ENCODE results near the gene FAM174B. TPM values are rescaled to one million over a fixed set of nuclear protein-coding genes. Genes with fewer than 3 reads are reported as not detected.

FAM174B gene
- total and polyA plus RNA-seq, 11 donors = 6.8 to 22.2 (median 12.1) TPM

DNA sequence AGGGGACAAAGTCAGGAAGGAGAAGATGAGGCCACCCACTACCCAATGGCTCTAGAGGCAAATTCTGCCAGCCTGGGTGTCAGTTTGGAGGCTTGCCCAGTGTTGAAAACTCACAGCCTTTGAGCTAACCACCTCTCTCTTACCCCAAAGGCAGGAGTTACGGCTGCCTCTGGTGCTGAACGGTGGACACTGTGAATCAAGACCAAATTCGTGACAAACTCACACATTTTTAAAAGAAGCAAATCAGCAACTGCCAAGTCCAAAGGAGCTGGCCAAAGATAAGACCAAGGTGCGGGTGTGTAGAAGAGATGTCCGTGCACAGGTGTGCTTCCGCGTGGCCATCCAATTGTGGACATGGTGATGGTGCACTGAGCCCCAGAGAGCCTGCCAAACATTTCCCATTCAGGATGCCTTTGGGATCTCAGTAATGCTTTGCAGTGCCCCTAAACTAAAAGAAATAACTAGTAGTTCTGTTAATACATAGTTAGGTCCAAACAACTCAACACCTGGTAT is 74.6 kb downstream of the FAM174B start:
- intact Hi-C loops (cut with DNase I) = no loop called here
- peaks cover 0 to 4% (median 0%) of the 10 kb centered on the region in 12 donors for H3K4me1 ChIP-seq
- H3K4me3 ChIP-seq = no peak overlapping the region
- H3K27me3 ChIP-seq = peaks cover 0 to 3% (median 0%) of the 10 kb centered on the region in 9 donors
- ATAC-seq (no peak), DNase-seq (no peak)
- no peaks in the 10 kb centered on the region for H3K9me3 ChIP-seq
- 89 to 96% (median 95%) methylated on average over 7 of the region's 7 CpGs for WGBS, 4 donors
- H3K27ac ChIP-seq = no peak overlapping the region
- no peak for TF ChIP-seq POLR2A (IDR thresholded peaks at IDR 0.05)
- TF ChIP-seq, protein P1, sequence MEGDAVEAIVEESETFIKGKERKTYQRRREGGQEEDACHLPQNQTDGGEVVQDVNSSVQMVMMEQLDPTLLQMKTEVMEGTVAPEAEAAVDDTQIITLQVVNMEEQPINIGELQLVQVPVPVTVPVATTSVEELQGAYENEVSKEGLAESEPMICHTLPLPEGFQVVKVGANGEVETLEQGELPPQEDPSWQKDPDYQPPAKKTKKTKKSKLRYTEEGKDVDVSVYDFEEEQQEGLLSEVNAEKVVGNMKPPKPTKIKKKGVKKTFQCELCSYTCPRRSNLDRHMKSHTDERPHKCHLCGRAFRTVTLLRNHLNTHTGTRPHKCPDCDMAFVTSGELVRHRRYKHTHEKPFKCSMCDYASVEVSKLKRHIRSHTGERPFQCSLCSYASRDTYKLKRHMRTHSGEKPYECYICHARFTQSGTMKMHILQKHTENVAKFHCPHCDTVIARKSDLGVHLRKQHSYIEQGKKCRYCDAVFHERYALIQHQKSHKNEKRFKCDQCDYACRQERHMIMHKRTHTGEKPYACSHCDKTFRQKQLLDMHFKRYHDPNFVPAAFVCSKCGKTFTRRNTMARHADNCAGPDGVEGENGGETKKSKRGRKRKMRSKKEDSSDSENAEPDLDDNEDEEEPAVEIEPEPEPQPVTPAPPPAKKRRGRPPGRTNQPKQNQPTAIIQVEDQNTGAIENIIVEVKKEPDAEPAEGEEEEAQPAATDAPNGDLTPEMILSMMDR (IDR thresholded peaks at IDR 0.05) = no peak
- H3K36me3 ChIP-seq = no peaks in the 10 kb centered on the region

DNA sequence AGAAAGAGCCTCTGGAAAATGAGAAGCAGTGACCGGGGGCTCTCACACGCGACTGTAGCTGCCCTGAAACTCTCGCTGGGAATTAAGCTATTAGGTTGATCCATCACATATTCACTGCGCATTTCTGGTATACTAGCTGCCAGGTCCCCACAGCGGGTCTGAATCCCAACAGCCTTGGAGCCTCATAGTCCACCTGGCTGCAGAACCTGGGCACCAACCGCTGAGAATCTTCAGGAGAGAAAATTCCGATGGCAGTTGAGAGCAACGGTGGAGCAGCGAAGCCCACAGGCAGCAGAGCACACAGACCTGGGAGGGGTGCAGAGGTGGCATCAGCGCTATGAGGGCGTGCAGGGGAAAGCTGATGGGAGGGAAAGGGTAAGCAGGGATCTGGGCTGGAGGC is 75.1 kb downstream of the FAM174B start:
- intact Hi-C loops (cut with DNase I) = no loop called here
- no peaks in the 10 kb centered on the region for H3K9me3 ChIP-seq
- peaks cover 0 to 3% (median 0%) of the 10 kb centered on the region in 9 donors for H3K27me3 ChIP-seq
- no peak for DNase-seq
- H3K36me3 ChIP-seq = no peaks in the 10 kb centered on the region
- TF ChIP-seq POLR2A (IDR thresholded peaks at IDR 0.05) = no peak
- TF ChIP-seq, protein P1 (IDR thresholded peaks at IDR 0.05) = no peak
- ATAC-seq = no peak
- no peak overlapping the region for H3K27ac ChIP-seq
- peaks cover 0 to 4% (median 0%) of the 10 kb centered on the region in 12 donors for H3K4me1 ChIP-seq
- 92 to 94% (median 93%) methylated on average over 12 of the region's 12 CpGs for whole genome bisulfite sequencing, 4 donors
- no peak overlapping the region for H3K4me3 ChIP-seq

DNA sequence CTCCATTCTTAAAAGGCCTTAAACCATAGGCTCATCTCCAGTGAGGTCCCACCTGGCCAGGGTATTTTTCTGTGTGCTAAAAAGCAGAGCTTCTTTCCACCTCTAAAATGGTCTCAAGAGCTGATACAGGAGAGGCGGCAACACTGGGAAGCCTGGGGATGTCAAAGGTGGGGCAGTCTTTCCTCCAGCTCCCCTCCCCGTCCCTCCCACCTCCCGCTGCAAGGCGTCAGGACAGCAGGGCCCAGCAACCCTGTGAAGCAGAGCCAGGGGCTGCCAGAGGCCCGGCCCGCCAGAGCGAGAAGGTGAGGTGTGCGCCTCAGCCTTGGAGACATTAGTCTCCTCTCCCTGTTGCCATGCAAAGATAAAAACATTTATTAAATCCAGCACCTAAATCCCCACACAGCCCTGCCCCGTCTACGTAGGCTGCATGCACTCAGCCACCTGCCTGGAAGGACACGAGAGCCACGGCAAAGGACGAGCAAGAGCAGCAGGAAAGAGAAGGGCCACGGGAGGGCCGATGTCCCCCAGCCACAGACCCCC is 75.6 kb downstream of the FAM174B start:
- ATAC-seq = no peak
- peaks cover 0 to 3% (median 0%) of the 10 kb centered on the region in 9 donors for H3K27me3 ChIP-seq
- no peak for TF ChIP-seq POLR2A (IDR thresholded peaks at IDR 0.05)
- TF ChIP-seq, protein P1 (IDR thresholded peaks at IDR 0.05) = no peak
- H3K4me1 ChIP-seq = peaks cover 0 to 4% (median 0%) of the 10 kb centered on the region in 12 donors
- H3K36me3 ChIP-seq = no peaks in the 10 kb centered on the region
- WGBS, 4 donors = 93 to 95% (median 94%) methylated on average over 6 to 15 of the region's 15 CpGs
- no peak overlapping the region for H3K4me3 ChIP-seq
- DNase-seq = peak in 1 of 5 donors; percentile 4
- H3K9me3 ChIP-seq = no peaks in the 10 kb centered on the region
- intact Hi-C loops (cut with DNase I) = no loop called here
- no peak overlapping the region for H3K27ac ChIP-seq

DNA sequence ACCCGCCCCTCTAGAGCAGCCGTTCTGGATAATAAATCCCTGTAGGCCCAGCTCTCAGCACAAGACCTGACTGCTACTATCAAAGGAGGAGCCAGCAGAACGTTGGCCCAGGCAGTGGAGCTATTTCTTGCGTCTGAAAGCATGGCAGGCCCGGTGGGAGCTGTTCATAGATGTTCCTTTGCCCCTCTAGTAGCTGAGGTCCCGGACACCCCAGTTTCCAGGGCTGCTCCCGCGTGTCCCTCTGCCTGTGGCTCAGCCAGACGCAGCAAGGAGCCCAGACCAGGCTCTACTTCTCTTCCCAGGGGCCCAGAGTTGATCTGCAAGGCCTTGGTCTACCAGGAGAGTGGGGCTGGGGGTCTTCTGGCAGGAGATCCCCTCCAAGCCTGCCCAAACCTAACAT is 76.1 kb downstream of the FAM174B start:
- no peak overlapping the region for H3K4me3 ChIP-seq
- DNase-seq (peak in 1 of 5 donors; percentile 11), ATAC-seq (no peak)
- WGBS, 4 donors = 78 to 83% (median 80%) methylated on average over 8 to 9 of the region's 9 CpGs
- H3K4me1 ChIP-seq = peaks cover 0 to 4% (median 0%) of the 10 kb centered on the region in 12 donors
- no peak overlapping the region for H3K27ac ChIP-seq
- H3K9me3 ChIP-seq = no peaks in the 10 kb centered on the region
- H3K36me3 ChIP-seq = no peaks in the 10 kb centered on the region
- peaks cover 0 to 2% (median 0%) of the 10 kb centered on the region in 9 donors for H3K27me3 ChIP-seq
- intact Hi-C loops (cut with DNase I) = no loop called here
- TF ChIP-seq, protein P1 (IDR thresholded peaks at IDR 0.05) = no peak
- no peak for TF ChIP-seq POLR2A (IDR thresholded peaks at IDR 0.05)

Data from heart left ventricle (tissue), 16 donors.